Testis (tissue), 3 donors: Measurements from ENCODE around the gene GDPD5. TPM values are rescaled to one million over a fixed set of nuclear protein-coding genes. Genes with fewer than 3 reads are reported as not detected.

ENCODE experiments used
- DNase-seq: peaks from one replicate; pipeline ENCODE4 v3.0.0-alpha.2; 2019
- H3K27ac ChIP-seq, 2 donors: fragments of 200-600 bp; sonication (generic); one replicate each; pipeline ENCODE4 v1.5.1; 2019
- H3K27me3 ChIP-seq: fragments of 200-600 bp; sonication (generic); one replicate; pipeline ENCODE4 v1.5.1; 2019
- H3K36me3 ChIP-seq: fragments of 200-600 bp; sonication (generic); one replicate; pipeline ENCODE4 v1.5.1; 2017; ENCODE audit warnings: low read depth; ENCODE audit errors: missing control alignments
- H3K4me1 ChIP-seq: fragments of 200-600 bp; sonication (generic); one replicate; pipeline ENCODE4 v1.5.1; 2019
- H3K4me3 ChIP-seq, 2 donors: fragments of 200-600 bp; sonication (generic); one replicate each; pipeline ENCODE4 v1.5.1; 2017 to 2019
- H3K9me3 ChIP-seq: fragments of 200-600 bp; sonication (generic); one replicate; pipeline ENCODE4 v1.5.1; 2017
- CTCF ChIP-seq, 3 experiments: fragments of 450-650 bp in 2 of 3; fragments of 200-600 bp in 1 of 3; sonication (generic) in 1 of 3; IDR thresholded peaks; one replicate each; pipeline ENCODE4 v1.5.1; 2016 to 2019; ENCODE audit warnings: antibody characterized with exemption in 3 of 3, mild to moderate bottlenecking in 2 of 3, moderate library complexity in 1 of 3
- POLR2A ChIP-seq: fragments of 450-650 bp; IDR thresholded peaks from one replicate; pipeline ENCODE4 v1.6.1; 2017; ENCODE audit warnings: antibody characterized with exemption, mild to moderate bottlenecking, moderate library complexity
- WGBS, 2 donors: methylation state at CpG; one replicate each; pipeline ENCODE4 v1.1.5; 2018; 5-methylcytosine and 5-hydroxymethylcytosine counted together
- intact Hi-C: fragments of 100-400 bp; cut with DNase I; formaldehyde crosslinking; loops from one replicate; pipeline ENCODE4 v1.15.1; 2023; ENCODE audit warnings: low total_unique reads
- polyA plus RNA-seq: library from polyadenylated mRNA; stranded (reverse); fragments of 350-450 nt; fragmentation: Illumina TruSeq; extraction: RNeasy Lipid Tissue Mini Kit (QIAGEN cat#74804); gene quantifications from one replicate; pipeline ENCODE4 v1.2.3, GENCODE V29; 2014; ENCODE audit warnings: low read depth, low replicate concordance; ENCODE audit not compliant: insufficient read depth
- total RNA-seq, 2 donors: library from RNA; depleted of rRNA; stranded (reverse); fragments of >200 nt; gene quantifications; one replicate each; pipeline ENCODE4 v1.2.3, GENCODE V29; 2016

The GDPD5 gene
- total and polyA plus RNA-seq, 3 donors from 2014 or later, result 43.3 to 99.5 (median 65.8) TPM

GRCh38 chr11:75532200-75533048 is 6.7 kb upstream of the GDPD5 start:
- DNase-seq, result peak; percentile 82
- 47 to 48% methylated on average over 7 of the region's 7 CpGs for WGBS, 2 donors

GRCh38 chr11:75531325-75531724 is 5.6 kb upstream of the GDPD5 start:
- Histone ChIP-seq H3K4me3 (no peak overlapping the region), H3K27me3 (no peaks in the 10 kb centered on the region), H3K27ac (no peak overlapping the region), H3K36me3 (no peaks in the 10 kb centered on the region), H3K4me1 (no peaks in the 10 kb centered on the region), H3K9me3 (no peaks in the 10 kb centered on the region)
- intact Hi-C loops, result no loop called here
- WGBS, 2 donors, result 81 to 88% methylated on average over 4 of the region's 4 CpGs
- TF ChIP-seq CTCF (IDR thresholded peaks at IDR 0.05) (no peak), POLR2A (no peak)
- DNase-seq, result no peak

More at GRCh38 chr11:75532200-75533048, 6.7 kb upstream of the GDPD5 start:
- Histone ChIP-seq H3K4me1 (no peaks in the 10 kb centered on the region), H3K4me3 (no peak overlapping the region), H3K27me3 (no peaks in the 10 kb centered on the region), H3K27ac (no peak overlapping the region), H3K36me3 (no peaks in the 10 kb centered on the region), H3K9me3 (no peaks in the 10 kb centered on the region)
- intact Hi-C loops, result no loop called here
- TF ChIP-seq CTCF (IDR thresholded peaks at IDR 0.05) (peak; percentile 89 to 93 (median 91)), POLR2A (no peak)

GRCh38 chr11:75530577-75530976 is 4.8 kb upstream of the GDPD5 start:
- Histone ChIP-seq H3K4me1 (no peaks in the 10 kb centered on the region), H3K9me3 (no peaks in the 10 kb centered on the region), H3K27ac (no peak overlapping the region), H3K36me3 (no peaks in the 10 kb centered on the region), H3K27me3 (no peaks in the 10 kb centered on the region), H3K4me3 (no peak overlapping the region)
- TF ChIP-seq POLR2A, result no peak
- TF ChIP-seq CTCF (IDR thresholded peaks at IDR 0.05), result no peak
- WGBS, 2 donors, result 46 to 72% methylated on average over 3 of the region's 3 CpGs
- no peak for DNase-seq
- intact Hi-C loops, result no loop called here

GRCh38 chr11:75527938-75528735 is 2.4 kb upstream of the GDPD5 start:
- H3K27ac ChIP-seq, result no peak overlapping the region
- H3K4me1 ChIP-seq, result peaks cover 5% of the 10 kb centered on the region
- TF ChIP-seq CTCF (IDR thresholded peaks at IDR 0.05) (no peak), POLR2A (no peak)
- intact Hi-C loops, result loop anchor here (5.0 kb wide), 1 partner anchor 81 kb away; no protein-coding TSS in a partner anchor
- no peak for DNase-seq
- no peaks in the 10 kb centered on the region for H3K9me3 ChIP-seq
- no peaks in the 10 kb centered on the region for H3K27me3 ChIP-seq
- H3K4me3 ChIP-seq, result no peak overlapping the region
- 51 to 54% methylated on average over 10 of the region's 10 CpGs for WGBS, 2 donors
- no peaks in the 10 kb centered on the region for H3K36me3 ChIP-seq
